OCI-LY7 (cell line): ENCODE measurements around the gene CDK19. TPM values are rescaled to one million over a fixed set of nuclear protein-coding genes. Genes with fewer than 3 reads are reported as not detected.
"Not testable (repeated sequence)": the region's sequence is repeated elsewhere in the genome, so short reads cannot be mapped to it uniquely, and the experiment has no call there.

Experiments
- BruUV-seq: library from RNA; stranded (reverse); fragments of 400-500 nt; replicated peaks from 2 replicates; lab custom pipeline; 2021; lab: Mats Ljungman, UMichigan
- CTCF ChIA-PET: fragments of 300-600 bp; sonication (Branson Sonifier 250); formaldehyde crosslinking; loops from one replicate; lab custom pipeline; 2022; ENCODE audit warnings: antibody characterized with exemption; ENCODE audit not compliant: unreplicated experiment; lab: Charles Lee
- POLR2A ChIA-PET: fragments of 300-600 bp; sonication (Branson Sonifier 250); formaldehyde crosslinking; loops from one replicate; lab custom pipeline; 2022; ENCODE audit warnings: antibody characterized with exemption; lab: Charles Lee
- DNase-seq: peaks from one replicate; pipeline ENCODE4 v3.0.0-alpha.2; 2015; ENCODE audit warnings: low spot score
- H2AFZ ChIP-seq: fragments of 200-600 bp; sonication (generic), shearing (Covaris generic); 2 replicates; pipeline ENCODE4 v1.6.1; 2014; ENCODE audit warnings: mild to moderate bottlenecking, antibody characterized with exemption, low read length, moderate library complexity
- H3K27ac ChIP-seq: fragments of 200-600 bp; sonication (generic); 2 replicates; pipeline ENCODE4 v1.5.1; 2014; ENCODE audit warnings: mixed run types, low read depth, mild to moderate bottlenecking, moderate library complexity, low read length, inconsistent platforms; ENCODE audit not compliant: poor library complexity, severe bottlenecking
- H3K36me3 ChIP-seq: fragments of 200-600 bp; sonication (generic); 2 replicates; pipeline ENCODE4 v1.6.1; 2014; ENCODE audit warnings: mild to moderate bottlenecking, antibody characterized with exemption, low read length, moderate library complexity, mixed read lengths; ENCODE audit not compliant: insufficient read depth
- H3K4me1 ChIP-seq: fragments of 200-600 bp; sonication (generic); 2 replicates; pipeline ENCODE4 v1.5.1; 2014; ENCODE audit warnings: mild to moderate bottlenecking, low read length; ENCODE audit not compliant: insufficient read depth, poor library complexity, severe bottlenecking
- H3K4me2 ChIP-seq: fragments of 200-600 bp; sonication (generic); 2 replicates; pipeline ENCODE4 v1.6.1; 2014; ENCODE audit warnings: mild to moderate bottlenecking, low read length
- H3K4me3 ChIP-seq: fragments of 200-600 bp; sonication (generic); 2 replicates; pipeline ENCODE4 v1.5.1; 2014; ENCODE audit warnings: mild to moderate bottlenecking, low read depth, low read length; ENCODE audit not compliant: poor library complexity, severe bottlenecking
- H3K79me2 ChIP-seq: fragments of 200-600 bp; sonication (generic); 2 replicates; pipeline ENCODE4 v1.6.1; 2016; ENCODE audit warnings: low read depth, mild to moderate bottlenecking, low read length, moderate library complexity, mixed read lengths; ENCODE audit not compliant: insufficient read depth
- H3K9me2 ChIP-seq: fragments of 200-600 bp; sonication (generic); 2 replicates; pipeline ENCODE4 v1.6.1; 2016; ENCODE audit warnings: mild to moderate bottlenecking, low read length, mixed read lengths; ENCODE audit not compliant: insufficient read depth
- H3K9me3 ChIP-seq: fragments of 200-600 bp; sonication (generic); 2 replicates; pipeline ENCODE4 v1.6.1; 2014; ENCODE audit warnings: mild to moderate bottlenecking, mixed run types, low read length, mixed read lengths
- H4K20me1 ChIP-seq: fragments of 200-600 bp; sonication (generic); 2 replicates; pipeline ENCODE4 v1.6.1; 2014; ENCODE audit warnings: mild to moderate bottlenecking, antibody characterized with exemption, low read length, moderate library complexity, mixed read lengths; ENCODE audit not compliant: insufficient read depth
- EZH2phosphoT487 ChIP-seq: fragments of 200-600 bp; sonication (generic); IDR thresholded peaks from 2 replicates; pipeline ENCODE4 v1.6.1; 2018; ENCODE audit warnings: low read depth, borderline replicate concordance, mild to moderate bottlenecking, mixed run types, antibody characterized with exemption, low read length, moderate library complexity, mixed read lengths
- intact Hi-C: fragments of 100-400 bp; cut with micrococcal nuclease; formaldehyde crosslinking; loops from one replicate; pipeline ENCODE4 v1.10.0; 2022; ENCODE audit not compliant: unreplicated experiment
- total RNA-seq, 2 experiments: library from RNA; depleted of rRNA in 1 of 2; stranded (reverse); fragments of >200 nt in 1 of 2; shearing (Covaris generic) in 1 of 2; gene quantifications; 2 replicates each; pipeline ENCODE4 v1.2.3, GENCODE V29; 2014 to 2022
- TF ChIP-seq, protein P1 (sequence below): fragments of 200-600 bp; sonication (generic); conservative IDR thresholded peaks from 2 replicates; pipeline ENCODE4 v1.5.1; 2014; ENCODE audit warnings: mild to moderate bottlenecking, antibody characterized with exemption, low read length, moderate library complexity, mixed read lengths

CDK19 gene
- total RNA-seq, 2 experiments from 2014 or later, result 15.4 to 35.6 TPM

DNA sequence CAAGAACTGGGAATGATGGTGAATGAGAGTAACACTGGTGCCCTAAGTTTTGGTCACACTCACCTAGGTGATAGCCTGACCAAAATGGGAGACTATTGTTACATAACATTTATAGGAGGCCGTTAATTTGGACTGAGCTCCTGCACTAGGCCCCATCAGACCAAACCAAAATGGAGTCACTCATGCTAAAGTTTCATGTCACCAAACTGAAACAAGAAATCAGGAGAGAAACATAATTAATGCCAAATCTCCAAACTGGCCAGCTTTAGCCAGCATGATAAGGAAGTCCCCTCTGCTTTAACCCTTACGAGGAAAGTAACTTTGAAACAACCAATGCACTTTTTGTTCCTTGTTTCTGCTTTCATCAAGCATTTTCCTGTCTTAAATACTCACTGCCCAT is 227.9 kb downstream of the CDK19 start:
- no peak overlapping the region for H2AFZ ChIP-seq
- ChIA-PET POLR2A (interaction anchor here (0.5 kb wide), 1 partner anchor 475 kb away, joined by 3 read pairs; no protein-coding TSS in a partner anchor), CTCF (no interaction called here)
- TF ChIP-seq, protein P1, sequence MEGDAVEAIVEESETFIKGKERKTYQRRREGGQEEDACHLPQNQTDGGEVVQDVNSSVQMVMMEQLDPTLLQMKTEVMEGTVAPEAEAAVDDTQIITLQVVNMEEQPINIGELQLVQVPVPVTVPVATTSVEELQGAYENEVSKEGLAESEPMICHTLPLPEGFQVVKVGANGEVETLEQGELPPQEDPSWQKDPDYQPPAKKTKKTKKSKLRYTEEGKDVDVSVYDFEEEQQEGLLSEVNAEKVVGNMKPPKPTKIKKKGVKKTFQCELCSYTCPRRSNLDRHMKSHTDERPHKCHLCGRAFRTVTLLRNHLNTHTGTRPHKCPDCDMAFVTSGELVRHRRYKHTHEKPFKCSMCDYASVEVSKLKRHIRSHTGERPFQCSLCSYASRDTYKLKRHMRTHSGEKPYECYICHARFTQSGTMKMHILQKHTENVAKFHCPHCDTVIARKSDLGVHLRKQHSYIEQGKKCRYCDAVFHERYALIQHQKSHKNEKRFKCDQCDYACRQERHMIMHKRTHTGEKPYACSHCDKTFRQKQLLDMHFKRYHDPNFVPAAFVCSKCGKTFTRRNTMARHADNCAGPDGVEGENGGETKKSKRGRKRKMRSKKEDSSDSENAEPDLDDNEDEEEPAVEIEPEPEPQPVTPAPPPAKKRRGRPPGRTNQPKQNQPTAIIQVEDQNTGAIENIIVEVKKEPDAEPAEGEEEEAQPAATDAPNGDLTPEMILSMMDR, result no peak
- no peak for TF ChIP-seq EZH2phosphoT487
- H4K20me1 ChIP-seq, result no peaks in the 10 kb centered on the region
- no peak overlapping the region for H3K4me2 ChIP-seq
- no peaks in the 10 kb centered on the region for H3K4me1 ChIP-seq
- H3K27ac ChIP-seq, result no peak overlapping the region
- no peaks in the 10 kb centered on the region for H3K9me2 ChIP-seq
- H3K4me3 ChIP-seq, result no peak overlapping the region
- DNase-seq, result no peak
- H3K9me3 ChIP-seq, result no peaks in the 10 kb centered on the region
- no peaks in the 10 kb centered on the region for H3K36me3 ChIP-seq
- H3K79me2 ChIP-seq, result no peaks in the 10 kb centered on the region
- intact Hi-C loops, result no loop called here
- BruUV-seq, result no TSS peak

DNA sequence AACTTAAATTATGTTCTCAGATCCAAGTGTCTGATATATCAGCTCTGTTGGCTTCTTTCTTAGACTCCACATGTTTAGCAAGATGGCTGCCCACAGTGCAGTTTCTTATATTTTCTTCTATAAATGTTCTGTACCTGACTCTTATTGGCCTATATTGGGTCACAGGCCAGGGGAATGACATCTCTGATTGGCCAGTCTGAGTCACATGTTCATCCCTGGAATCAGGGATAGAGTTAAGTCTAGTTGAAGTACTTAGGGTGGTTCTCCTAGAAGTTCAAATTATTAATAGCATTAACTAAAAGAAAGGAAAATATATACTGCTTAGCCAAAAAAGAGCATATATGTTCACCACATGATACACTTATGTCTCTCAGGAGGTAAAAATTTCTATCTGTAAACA is 233.6 kb downstream of the CDK19 start:
- Histone ChIP-seq H3K4me1 (no peaks in the 10 kb centered on the region), H3K9me3 (no peaks in the 10 kb centered on the region), H3K9me2 (no peaks in the 10 kb centered on the region), H3K4me2 (no peak overlapping the region), H2AFZ (no peak overlapping the region), H3K4me3 (no peak overlapping the region), H3K27ac (no peak overlapping the region), H3K36me3 (no peaks in the 10 kb centered on the region), H4K20me1 (no peaks in the 10 kb centered on the region), H3K79me2 (no peaks in the 10 kb centered on the region)
- no TSS peak for BruUV-seq
- TF ChIP-seq EZH2phosphoT487, result no peak
- TF ChIP-seq, protein P1, result no peak
- ChIA-PET POLR2A (no interaction called here), CTCF (no interaction called here)
- no peak for DNase-seq
- intact Hi-C loops, result no loop called here

DNA sequence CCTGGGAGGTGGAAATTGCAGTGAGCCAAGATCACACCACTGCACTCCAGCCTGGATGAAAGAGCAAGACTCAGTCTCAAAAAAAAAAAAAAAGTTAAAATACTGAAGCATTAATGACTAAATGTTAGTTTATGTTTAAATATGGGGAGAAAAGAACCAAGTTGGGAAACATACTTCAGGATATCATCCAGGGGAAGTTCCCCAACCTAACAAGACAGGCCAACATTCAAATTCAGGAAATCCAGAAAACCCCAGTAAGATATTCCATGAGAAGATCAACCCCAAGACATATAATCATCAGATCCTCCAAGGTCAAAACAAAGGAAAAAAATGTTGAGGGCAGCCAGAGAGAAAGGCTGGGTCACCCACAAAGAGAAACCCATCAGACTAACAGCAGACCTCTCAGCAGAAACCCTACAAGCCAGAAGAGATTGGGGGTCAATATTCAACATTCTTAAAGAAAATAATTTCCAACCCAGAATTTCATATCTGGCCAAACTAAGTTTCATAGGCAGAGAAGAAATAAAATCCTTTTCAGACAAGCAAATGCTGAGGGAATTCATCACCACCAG is 237.6 kb downstream of the CDK19 start:
- H3K27ac ChIP-seq, H3K9me2 ChIP-seq, DNase-seq, BruUV-seq, H3K4me2 ChIP-seq, H3K79me2 ChIP-seq, CTCF ChIA-PET, H3K4me1 ChIP-seq, intact Hi-C loops, POLR2A ChIA-PET, H3K36me3 ChIP-seq, H3K9me3 ChIP-seq, H3K4me3 ChIP-seq, H4K20me1 ChIP-seq, H2AFZ ChIP-seq: not testable (repeated sequence)
